Measurements from ENCODE around the gene TRUB1.

GRCh38 chr10:114953047-114953446, 15.1 kb downstream of the TRUB1 start:
- TF ChIP-seq CTCF (IDR thresholded peaks at IDR 0.05; ENCODE audit: borderline replicate concordance, extremely low read depth, low read length, poor library complexity, severe bottlenecking) (no peak), EZH2 (IDR thresholded peaks at IDR 0.05; ENCODE audit: borderline replicate concordance, low read depth, low read length, severe bottlenecking) (no peak)

Data from DND-41 (cell line).